ENCODE results near the gene LY6G6F.

The LY6G6F gene

DNA sequence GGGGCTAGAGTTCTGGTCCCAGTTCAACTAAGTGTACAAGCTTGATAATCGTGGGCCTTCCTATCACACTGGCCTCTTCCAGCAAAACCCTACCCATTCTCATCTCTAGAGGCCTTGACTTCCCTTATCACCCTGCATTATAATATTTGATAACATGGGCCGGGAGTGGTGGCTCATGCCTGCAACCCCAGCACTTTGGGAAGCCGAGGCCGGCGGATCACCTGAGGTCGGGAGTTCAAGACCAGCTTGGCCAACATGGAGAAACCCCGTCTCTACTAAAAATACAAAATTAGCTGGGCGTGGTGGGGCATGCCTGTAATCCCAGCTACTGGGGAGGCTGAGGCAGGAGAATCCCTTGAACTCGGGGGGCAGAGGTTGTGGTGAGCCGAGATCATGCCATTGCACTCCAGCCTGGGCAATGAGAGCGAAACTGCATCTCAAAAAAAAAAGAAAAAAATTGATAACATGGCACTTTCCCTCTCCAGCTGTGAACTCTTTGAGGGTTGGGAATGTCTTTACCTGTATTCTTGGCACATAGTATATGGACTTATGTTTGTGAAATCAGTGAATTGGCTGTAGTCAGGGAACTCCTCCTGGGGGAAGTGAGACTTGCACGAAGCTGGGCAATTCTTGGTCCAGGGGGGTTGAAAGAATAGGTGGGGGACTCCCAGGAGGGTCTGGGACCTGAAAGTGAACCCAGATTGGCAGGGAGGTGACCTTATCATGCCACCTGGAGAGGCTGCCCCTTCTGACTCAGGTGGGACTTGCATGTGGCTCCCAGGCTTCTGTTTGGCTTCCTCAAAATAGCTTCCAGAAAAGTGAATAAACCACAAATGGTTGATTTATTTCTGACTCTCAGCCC, 45.2 kb upstream of the LY6G6F start:
- TF ChIP-seq, protein P1, sequence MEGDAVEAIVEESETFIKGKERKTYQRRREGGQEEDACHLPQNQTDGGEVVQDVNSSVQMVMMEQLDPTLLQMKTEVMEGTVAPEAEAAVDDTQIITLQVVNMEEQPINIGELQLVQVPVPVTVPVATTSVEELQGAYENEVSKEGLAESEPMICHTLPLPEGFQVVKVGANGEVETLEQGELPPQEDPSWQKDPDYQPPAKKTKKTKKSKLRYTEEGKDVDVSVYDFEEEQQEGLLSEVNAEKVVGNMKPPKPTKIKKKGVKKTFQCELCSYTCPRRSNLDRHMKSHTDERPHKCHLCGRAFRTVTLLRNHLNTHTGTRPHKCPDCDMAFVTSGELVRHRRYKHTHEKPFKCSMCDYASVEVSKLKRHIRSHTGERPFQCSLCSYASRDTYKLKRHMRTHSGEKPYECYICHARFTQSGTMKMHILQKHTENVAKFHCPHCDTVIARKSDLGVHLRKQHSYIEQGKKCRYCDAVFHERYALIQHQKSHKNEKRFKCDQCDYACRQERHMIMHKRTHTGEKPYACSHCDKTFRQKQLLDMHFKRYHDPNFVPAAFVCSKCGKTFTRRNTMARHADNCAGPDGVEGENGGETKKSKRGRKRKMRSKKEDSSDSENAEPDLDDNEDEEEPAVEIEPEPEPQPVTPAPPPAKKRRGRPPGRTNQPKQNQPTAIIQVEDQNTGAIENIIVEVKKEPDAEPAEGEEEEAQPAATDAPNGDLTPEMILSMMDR (IDR thresholded peaks at IDR 0.05; ENCODE audit: insufficient read depth, low read depth, low read length, missing control alignments), result no peak
- DNase-seq (ENCODE audit: low read depth), result peak; percentile 37
- peak overlapping the region; percentile 73 for H3K4me3 ChIP-seq (ENCODE audit: low read depth, low read length)

- no peak overlapping the region for H3K4me3 ChIP-seq (ENCODE audit: low read depth, low read length)
- TF ChIP-seq, protein P1 (IDR thresholded peaks at IDR 0.05; ENCODE audit: insufficient read depth, low read depth, low read length, missing control alignments), result no peak
- DNase-seq (ENCODE audit: low read depth), result no peak
Observed at GRCh38 chr6:31662124-31662723, 44.4 kb upstream of the LY6G6F start.

GRCh38 chr6:31663126-31663960, 43.3 kb upstream of the LY6G6F start:
- H3K4me3 ChIP-seq (ENCODE audit: low read depth, low read length), result peak overlapping the region; percentile 65
- no peak for DNase-seq (ENCODE audit: low read depth)
- TF ChIP-seq, protein P1 (IDR thresholded peaks at IDR 0.05; ENCODE audit: insufficient read depth, low read depth, low read length, missing control alignments), result no peak

DNA sequence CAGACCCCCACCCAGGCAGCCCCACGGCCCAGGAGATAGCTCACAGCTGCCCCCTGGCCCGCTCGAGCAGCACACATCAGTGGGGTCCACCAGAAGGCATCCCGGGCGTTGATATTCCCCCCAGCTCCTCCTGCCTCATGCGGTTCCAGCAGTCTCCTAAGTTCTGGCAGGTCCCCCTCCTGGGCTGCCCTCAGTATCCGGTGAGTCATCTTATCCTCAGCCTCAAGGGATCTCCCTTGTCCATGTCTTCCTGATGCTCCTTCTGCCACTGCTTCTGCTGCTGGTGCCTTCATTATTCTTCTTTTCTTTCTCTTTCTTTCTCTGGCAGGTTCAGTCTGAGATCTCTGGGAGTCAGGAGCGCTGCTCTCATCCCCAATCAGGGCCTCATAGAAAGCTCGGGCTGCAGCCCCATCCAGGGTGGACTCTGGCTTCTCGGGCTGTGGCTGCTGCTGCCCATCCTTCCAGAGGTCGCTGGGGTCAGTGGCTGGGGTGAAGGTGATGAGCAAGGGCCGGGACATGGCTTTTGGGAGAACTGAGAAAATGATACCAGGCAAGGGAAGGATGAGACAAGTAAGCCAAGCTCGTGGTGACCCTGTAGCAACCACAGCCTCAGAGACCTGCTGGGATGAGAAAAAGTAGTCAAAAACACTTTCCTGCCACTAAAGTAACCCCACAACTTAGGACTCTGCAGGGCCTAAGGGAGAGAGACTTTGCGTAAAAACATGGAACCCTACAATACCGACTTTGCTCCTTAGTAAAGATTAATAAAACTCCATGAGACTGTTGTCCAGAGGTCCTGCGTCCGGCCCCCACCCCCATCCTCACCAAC, 42.5 kb upstream of the LY6G6F start:
- H3K4me3 ChIP-seq (ENCODE audit: low read depth, low read length), result peak overlapping the region; percentile 65

GRCh38 chr6:31664790-31665500, 41.7 kb upstream of the LY6G6F start, which contains the start of gene GPANK1:
Gene GPANK1, minus strand, starts transcription at chr6:31664997. Its CDS starts 519 bp downstream, at chr6:31664478.
- peak; percentile 97 for DNase-seq (ENCODE audit: low read depth)
- peak within 1 kb of the TSS; percentile 65 for H3K4me3 ChIP-seq (ENCODE audit: low read depth, low read length)
- TF ChIP-seq, protein P1 (IDR thresholded peaks at IDR 0.05; ENCODE audit: insufficient read depth, low read depth, low read length, missing control alignments), result no peak

More for the DNA sequence above, 42.5 kb upstream of the LY6G6F start:
- DNase-seq (ENCODE audit: low read depth), result no peak
- TF ChIP-seq, protein P1 (IDR thresholded peaks at IDR 0.05; ENCODE audit: insufficient read depth, low read depth, low read length, missing control alignments), result no peak
